ENCODE data around the gene PLG. TPM values are rescaled to one million over a fixed set of nuclear protein-coding genes. Genes with fewer than 3 reads are reported as not detected.
"Not testable (repeated sequence)": the region's sequence is repeated elsewhere in the genome, so short reads cannot be mapped to it uniquely, and the experiment has no call there.

PLG gene
- total RNA-seq, 1 donor from 2014 or later, result not detected

DNA sequence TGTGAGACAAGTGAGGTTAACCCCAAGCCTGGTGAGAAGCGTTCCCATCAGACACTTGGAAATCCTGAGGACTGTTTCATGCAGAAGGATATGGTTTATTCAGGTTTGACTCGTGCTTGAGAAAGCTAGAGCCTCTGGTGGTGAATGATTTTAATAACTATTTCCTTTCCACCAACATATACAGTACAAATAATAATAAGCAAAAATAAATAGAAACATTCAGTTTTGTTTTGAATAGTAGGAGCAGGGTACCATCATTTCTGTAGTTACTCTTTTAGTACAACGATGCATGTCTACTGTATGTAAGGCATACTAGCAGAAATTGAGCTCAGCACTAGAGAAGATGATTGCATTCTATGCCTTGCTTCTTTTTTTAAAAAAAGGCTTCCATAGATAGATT, 33.5 kb downstream of the PLG start:
- TF ChIP-seq, protein P1, sequence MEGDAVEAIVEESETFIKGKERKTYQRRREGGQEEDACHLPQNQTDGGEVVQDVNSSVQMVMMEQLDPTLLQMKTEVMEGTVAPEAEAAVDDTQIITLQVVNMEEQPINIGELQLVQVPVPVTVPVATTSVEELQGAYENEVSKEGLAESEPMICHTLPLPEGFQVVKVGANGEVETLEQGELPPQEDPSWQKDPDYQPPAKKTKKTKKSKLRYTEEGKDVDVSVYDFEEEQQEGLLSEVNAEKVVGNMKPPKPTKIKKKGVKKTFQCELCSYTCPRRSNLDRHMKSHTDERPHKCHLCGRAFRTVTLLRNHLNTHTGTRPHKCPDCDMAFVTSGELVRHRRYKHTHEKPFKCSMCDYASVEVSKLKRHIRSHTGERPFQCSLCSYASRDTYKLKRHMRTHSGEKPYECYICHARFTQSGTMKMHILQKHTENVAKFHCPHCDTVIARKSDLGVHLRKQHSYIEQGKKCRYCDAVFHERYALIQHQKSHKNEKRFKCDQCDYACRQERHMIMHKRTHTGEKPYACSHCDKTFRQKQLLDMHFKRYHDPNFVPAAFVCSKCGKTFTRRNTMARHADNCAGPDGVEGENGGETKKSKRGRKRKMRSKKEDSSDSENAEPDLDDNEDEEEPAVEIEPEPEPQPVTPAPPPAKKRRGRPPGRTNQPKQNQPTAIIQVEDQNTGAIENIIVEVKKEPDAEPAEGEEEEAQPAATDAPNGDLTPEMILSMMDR (IDR thresholded peaks at IDR 0.05), result no peak

DNA sequence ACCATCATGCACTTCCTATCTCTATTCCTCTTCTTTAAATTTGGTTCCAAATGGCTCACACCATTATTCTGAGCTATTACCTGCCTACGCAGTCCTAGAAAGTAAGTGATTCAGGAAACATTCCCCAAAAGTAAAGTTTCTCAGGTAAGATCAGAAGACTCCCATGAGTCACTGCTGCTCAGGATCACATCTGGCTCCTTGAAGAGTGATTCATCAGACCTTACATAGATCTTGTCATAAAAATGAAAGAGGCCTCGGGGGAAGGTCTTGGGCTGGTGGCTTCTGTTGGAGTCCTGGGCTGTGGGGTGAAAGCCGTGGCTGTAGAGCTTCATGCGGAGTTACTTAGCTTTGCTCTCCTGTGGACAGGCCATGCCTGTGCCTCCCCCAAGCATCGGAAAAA, 35.9 kb downstream of the PLG start:
- Histone ChIP-seq H3K27ac (no peak overlapping the region), H3K36me3 (no peaks in the 10 kb centered on the region), H3K9me3 (no peaks in the 10 kb centered on the region), H3K4me3 (no peak overlapping the region), H3K4me1 (no peaks in the 10 kb centered on the region), H3K27me3 (no peaks in the 10 kb centered on the region)
- DNase-seq (no peak), ATAC-seq (no peak)
- intact Hi-C loops (cut with DNase I), result no loop called here
- TF ChIP-seq, protein P1 (IDR thresholded peaks at IDR 0.05), result no peak

More for the DNA sequence above, 33.5 kb downstream of the PLG start:
- intact Hi-C loops (cut with DNase I), result no loop called here
- no peaks in the 10 kb centered on the region for H3K36me3 ChIP-seq
- ATAC-seq (no peak), DNase-seq (no peak)
- no peak overlapping the region for H3K27ac ChIP-seq
- H3K4me1 ChIP-seq, result no peaks in the 10 kb centered on the region
- H3K27me3 ChIP-seq, result no peaks in the 10 kb centered on the region
- H3K9me3 ChIP-seq, result no peaks in the 10 kb centered on the region
- H3K4me3 ChIP-seq, result no peak overlapping the region

DNA sequence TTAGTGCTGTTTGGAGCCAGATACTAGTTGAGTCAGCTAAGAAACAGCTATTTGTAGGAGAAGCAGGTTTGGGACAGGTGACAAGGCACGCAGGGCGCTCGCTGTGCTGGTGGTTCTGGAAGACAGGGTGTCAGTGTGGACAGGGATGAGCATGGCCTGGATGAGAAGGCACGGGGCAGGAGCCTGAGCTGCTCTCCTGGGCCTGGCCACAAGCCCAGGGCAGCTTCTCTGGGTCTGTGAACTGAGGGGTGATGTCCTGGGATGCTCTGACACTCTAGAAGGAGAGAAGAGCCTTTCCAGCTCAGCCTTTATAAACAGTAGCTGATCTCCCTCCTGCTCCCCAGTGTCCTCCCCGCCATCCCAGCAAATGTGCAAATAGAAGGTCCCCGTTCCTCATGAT, 37.9 kb downstream of the PLG start:
- no peak for DNase-seq
- Histone ChIP-seq H3K4me3 (no peak overlapping the region), H3K9me3 (no peaks in the 10 kb centered on the region), H3K27ac (no peak overlapping the region), H3K4me1 (no peaks in the 10 kb centered on the region), H3K36me3 (no peaks in the 10 kb centered on the region), H3K27me3 (no peaks in the 10 kb centered on the region)
- TF ChIP-seq, protein P1 (IDR thresholded peaks at IDR 0.05), result no peak
- intact Hi-C loops (cut with DNase I), result no loop called here
- ATAC-seq, result no peak

DNA sequence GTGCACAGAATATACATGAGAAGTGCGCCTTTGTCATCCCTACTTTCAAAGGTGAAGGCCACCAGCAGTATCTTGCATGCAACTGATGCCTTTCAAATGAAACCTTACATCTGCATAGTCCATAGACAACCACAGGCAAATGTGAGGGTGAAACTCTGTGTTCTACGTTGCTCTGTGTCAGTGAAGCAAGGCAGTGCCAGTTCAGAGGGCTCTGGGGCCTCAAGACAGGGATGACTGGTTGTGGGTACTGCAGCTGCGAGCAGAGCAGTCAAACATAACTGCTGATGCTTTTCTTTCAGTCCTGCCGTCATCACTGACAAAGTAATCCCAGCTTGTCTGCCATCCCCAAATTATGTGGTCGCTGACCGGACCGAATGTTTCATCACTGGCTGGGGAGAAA, 39.0 kb downstream of the PLG start:
- not testable (repeated sequence) for ATAC-seq

DNA sequence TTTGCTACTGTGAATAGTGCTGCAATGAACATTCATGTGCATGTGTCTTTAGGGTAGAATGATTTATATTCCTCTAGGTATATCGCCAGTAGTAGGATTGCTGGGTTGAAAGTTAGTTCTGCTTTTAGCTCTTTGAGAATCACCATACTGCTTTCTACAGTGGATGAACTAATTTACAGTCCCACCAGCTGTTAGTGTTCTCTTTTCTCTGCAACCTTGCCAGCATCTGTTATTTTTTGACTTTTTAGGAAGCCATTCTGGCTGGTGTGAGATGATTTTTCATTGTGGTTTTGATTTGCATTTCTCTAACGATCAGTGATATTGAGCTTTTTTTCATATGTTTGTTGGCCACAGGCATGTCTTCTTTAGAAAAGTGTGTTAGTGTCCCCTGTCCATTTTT, 40.0 kb downstream of the PLG start:
- Histone ChIP-seq H3K27me3 (no peaks in the 10 kb centered on the region), H3K4me1 (no peaks in the 10 kb centered on the region), H3K9me3 (no peaks in the 10 kb centered on the region), H3K4me3 (no peak overlapping the region), H3K36me3 (no peaks in the 10 kb centered on the region), H3K27ac (no peak overlapping the region)
- DNase-seq, result no peak
- TF ChIP-seq, protein P1 (IDR thresholded peaks at IDR 0.05), result no peak
- intact Hi-C loops (cut with DNase I), result no loop called here
- no peak for ATAC-seq

More for the DNA sequence above, 39.0 kb downstream of the PLG start:
- DNase-seq; H3K27me3 ChIP-seq; H3K9me3 ChIP-seq; H3K27ac ChIP-seq; H3K4me3 ChIP-seq; H3K4me1 ChIP-seq; H3K36me3 ChIP-seq; intact Hi-C loops (cut with DNase I): not testable (repeated sequence)

DNA sequence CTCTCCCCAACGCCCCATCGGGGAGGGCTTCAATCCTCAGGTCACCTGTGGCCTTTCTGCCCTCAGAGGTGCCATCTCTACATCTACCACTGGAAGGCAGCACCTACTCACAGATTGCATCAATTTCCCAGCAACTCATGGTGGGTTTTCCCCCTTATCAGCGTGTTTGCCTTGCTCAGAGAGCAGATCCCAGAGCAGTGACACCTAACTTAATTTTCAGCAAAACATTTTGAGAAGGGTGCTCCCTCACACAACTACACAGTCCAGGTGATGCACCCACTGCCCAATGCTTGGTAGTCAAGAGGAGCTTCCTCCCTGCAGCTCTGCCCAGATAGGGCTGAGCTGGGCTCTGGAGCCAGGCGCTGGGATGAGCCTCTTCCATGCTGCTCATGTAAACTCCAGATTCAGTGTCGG, 48.2 kb downstream of the PLG start:
- no peak overlapping the region for H3K4me3 ChIP-seq
- ATAC-seq, result peak; percentile 31
- no peaks in the 10 kb centered on the region for H3K27me3 ChIP-seq
- H3K4me1 ChIP-seq, result no peaks in the 10 kb centered on the region
- no peaks in the 10 kb centered on the region for H3K36me3 ChIP-seq
- DNase-seq, result no peak
- H3K9me3 ChIP-seq, result no peaks in the 10 kb centered on the region
- intact Hi-C loops (cut with DNase I), result no loop called here
- TF ChIP-seq, protein P1 (IDR thresholded peaks at IDR 0.05), result peak; percentile 23
- H3K27ac ChIP-seq, result no peak overlapping the region

DNA sequence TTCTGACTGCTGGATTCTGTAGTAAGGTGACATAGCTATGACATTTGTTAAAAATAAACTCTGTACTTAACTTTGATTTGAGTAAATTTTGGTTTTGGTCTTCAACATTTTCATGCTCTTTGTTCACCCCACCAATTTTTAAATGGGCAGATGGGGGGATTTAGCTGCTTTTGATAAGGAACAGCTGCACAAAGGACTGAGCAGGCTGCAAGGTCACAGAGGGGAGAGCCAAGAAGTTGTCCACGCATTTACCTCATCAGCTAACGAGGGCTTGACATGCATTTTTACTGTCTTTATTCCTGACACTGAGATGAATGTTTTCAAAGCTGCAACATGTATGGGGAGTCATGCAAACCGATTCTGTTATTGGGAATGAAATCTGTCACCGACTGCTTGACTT, 51.2 kb downstream of the PLG start:
- ATAC-seq; intact Hi-C loops (cut with DNase I); DNase-seq; H3K4me1 ChIP-seq; H3K9me3 ChIP-seq; H3K4me3 ChIP-seq; H3K36me3 ChIP-seq; H3K27me3 ChIP-seq; H3K27ac ChIP-seq: not testable (repeated sequence)

Data from upper lobe of right lung (tissue), 1 donor.